Measurements from ENCODE around the gene CDYL.

DNA sequence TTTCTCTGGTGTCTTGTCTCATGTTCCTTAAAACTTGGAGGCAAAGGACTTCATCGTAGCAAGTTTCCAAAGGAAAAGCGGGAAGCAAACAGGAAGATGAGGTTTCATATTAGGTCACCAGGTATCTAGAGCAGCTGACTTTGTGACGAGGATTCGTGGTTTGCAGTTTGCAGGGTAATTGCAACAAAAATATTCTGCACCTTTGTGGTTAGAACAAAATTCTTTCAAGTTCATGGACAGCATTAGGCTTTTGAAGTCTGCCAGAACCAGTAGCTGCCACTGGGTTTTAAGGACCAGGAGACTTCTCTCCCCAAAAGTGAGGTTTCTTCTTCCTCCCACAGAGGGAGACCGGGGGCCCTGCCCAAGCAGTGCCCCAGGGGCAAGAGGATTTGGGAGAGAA lies 164.2 kb downstream of the CDYL start:
- no peak for TF ChIP-seq POLR2AphosphoS5 (IDR thresholded peaks at IDR 0.05)
- TF ChIP-seq, protein P1, sequence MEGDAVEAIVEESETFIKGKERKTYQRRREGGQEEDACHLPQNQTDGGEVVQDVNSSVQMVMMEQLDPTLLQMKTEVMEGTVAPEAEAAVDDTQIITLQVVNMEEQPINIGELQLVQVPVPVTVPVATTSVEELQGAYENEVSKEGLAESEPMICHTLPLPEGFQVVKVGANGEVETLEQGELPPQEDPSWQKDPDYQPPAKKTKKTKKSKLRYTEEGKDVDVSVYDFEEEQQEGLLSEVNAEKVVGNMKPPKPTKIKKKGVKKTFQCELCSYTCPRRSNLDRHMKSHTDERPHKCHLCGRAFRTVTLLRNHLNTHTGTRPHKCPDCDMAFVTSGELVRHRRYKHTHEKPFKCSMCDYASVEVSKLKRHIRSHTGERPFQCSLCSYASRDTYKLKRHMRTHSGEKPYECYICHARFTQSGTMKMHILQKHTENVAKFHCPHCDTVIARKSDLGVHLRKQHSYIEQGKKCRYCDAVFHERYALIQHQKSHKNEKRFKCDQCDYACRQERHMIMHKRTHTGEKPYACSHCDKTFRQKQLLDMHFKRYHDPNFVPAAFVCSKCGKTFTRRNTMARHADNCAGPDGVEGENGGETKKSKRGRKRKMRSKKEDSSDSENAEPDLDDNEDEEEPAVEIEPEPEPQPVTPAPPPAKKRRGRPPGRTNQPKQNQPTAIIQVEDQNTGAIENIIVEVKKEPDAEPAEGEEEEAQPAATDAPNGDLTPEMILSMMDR (IDR thresholded peaks at IDR 0.05): no peak
- TF ChIP-seq POLR2A (IDR thresholded peaks at IDR 0.05): no peak
- TF ChIP-seq EP300 (IDR thresholded peaks at IDR 0.05): no peak

All from suprapubic skin (tissue), 4 donors.